GM23338 (cell line): Measurements from ENCODE around the gene CYSRT1. TPM values are rescaled to one million over a fixed set of nuclear protein-coding genes. Genes with fewer than 3 reads are reported as not detected.

Experiments
- ATAC-seq: fragments of 200-7000 bp; cut with Tn5 transposase; 3 replicates; pipeline ENCODE4 v1.9.1; 2020
- DNase-seq: peaks from one replicate; pipeline ENCODE4 v3.0.0-alpha.2; 2015; ENCODE audit warnings: low spot score
- H2AFZ ChIP-seq: fragments of 200-600 bp; sonication (generic); 2 replicates; pipeline ENCODE4 v1.8.0; 2016; ENCODE audit warnings: antibody characterized with exemption, mild to moderate bottlenecking, moderate library complexity
- H3F3A ChIP-seq: fragments of 200-600 bp; sonication (generic); replicated peaks from 2 replicates; pipeline ENCODE4 v1.8.0; 2017; ENCODE audit warnings: antibody characterized with exemption, mixed run types, low read depth
- H3K27ac ChIP-seq: fragments of 200-600 bp; sonication (generic); 2 replicates; pipeline ENCODE4 v1.6.1; 2016; ENCODE audit warnings: low read depth
- H3K27me3 ChIP-seq: fragments of 200-600 bp; sonication (generic); 2 replicates; pipeline ENCODE4 v1.8.0; 2016; ENCODE audit warnings: mild to moderate bottlenecking, mixed run types, moderate library complexity; ENCODE audit not compliant: insufficient read depth
- H3K36me3 ChIP-seq: fragments of 200-600 bp; sonication (generic); 2 replicates; pipeline ENCODE4 v1.8.0; 2016; ENCODE audit warnings: mild to moderate bottlenecking; ENCODE audit not compliant: insufficient read depth
- H3K4me1 ChIP-seq: fragments of 200-600 bp; sonication (generic); 2 replicates; pipeline ENCODE4 v1.8.0; 2016; ENCODE audit warnings: mild to moderate bottlenecking, moderate library complexity; ENCODE audit not compliant: insufficient read depth
- H3K4me2 ChIP-seq: fragments of 200-600 bp; sonication (generic); 2 replicates; pipeline ENCODE4 v1.7.1; 2017; ENCODE audit warnings: mixed run types
- H3K4me3 ChIP-seq: fragments of 200-600 bp; sonication (generic); 2 replicates; pipeline ENCODE4 v1.6.1; 2016; ENCODE audit warnings: mixed run types
- H3K79me2 ChIP-seq: fragments of 200-600 bp; sonication (generic); replicated peaks from 2 replicates; pipeline ENCODE4 v1.8.0; 2017; ENCODE audit warnings: mild to moderate bottlenecking; ENCODE audit not compliant: insufficient read depth
- H3K9me2 ChIP-seq: fragments of 200-600 bp; sonication (generic); 2 replicates; pipeline ENCODE4 v1.8.0; 2017; ENCODE audit not compliant: insufficient read depth
- H4K20me1 ChIP-seq: fragments of 200-600 bp; sonication (generic); replicated peaks from 2 replicates; pipeline ENCODE4 v1.8.0; 2017; ENCODE audit warnings: mild to moderate bottlenecking; ENCODE audit not compliant: insufficient read depth
- H3K27ac Mint-ChIP-seq: 2 replicates; pipeline ENCODE4 v1.8.0; 2020; ENCODE audit warnings: inconsistent platforms, mild to moderate bottlenecking, moderate library complexity, mixed read lengths
- H3K27me3 Mint-ChIP-seq: 3 replicates; pipeline ENCODE4 v1.8.0; 2022; ENCODE audit warnings: low read depth, mild to moderate bottlenecking, moderate library complexity, mixed read lengths, inconsistent platforms; ENCODE audit not compliant: insufficient read depth, poor library complexity
- H3K36me3 Mint-ChIP-seq: 3 replicates; pipeline ENCODE4 v1.8.0; 2021; ENCODE audit warnings: low read depth, mild to moderate bottlenecking, inconsistent platforms, moderate library complexity, mixed read lengths
- H3K4me1 Mint-ChIP-seq: 3 replicates; pipeline ENCODE4 v1.8.0; 2020; ENCODE audit warnings: mild to moderate bottlenecking, inconsistent platforms, mixed read lengths
- H3K4me3 Mint-ChIP-seq: 3 replicates; pipeline ENCODE4 v1.8.0; 2021; ENCODE audit warnings: moderate library complexity, mild to moderate bottlenecking, inconsistent platforms, mixed read lengths
- H3K9me3 Mint-ChIP-seq: 3 replicates; pipeline ENCODE4 v1.8.0; 2020; ENCODE audit warnings: moderate library complexity, mild to moderate bottlenecking, inconsistent platforms, mixed read lengths
- CTCF ChIP-seq, 2 experiments: fragments of 200-600 bp in 1 of 2; sonication (generic) in 1 of 2; conservative IDR thresholded peaks; 2 replicates each; pipeline versions ENCODE4 v1.5.1 to v1.6.1; 2016 to 2017; ENCODE audit warnings: antibody characterized with exemption in 2 of 2, low read depth in 2 of 2, mild to moderate bottlenecking in 2 of 2, moderate library complexity in 1 of 2
- ETS1 ChIP-seq: IDR thresholded peaks from 2 replicates; pipeline ENCODE4 v1.6.1; 2016; ENCODE audit warnings: antibody characterized with exemption
- EZH2 ChIP-seq: fragments of 200-600 bp; sonication (generic); IDR thresholded peaks from one replicate; pipeline ENCODE4 v1.8.0; 2017; ENCODE audit warnings: antibody characterized with exemption, mild to moderate bottlenecking, low read depth; ENCODE audit not compliant: unreplicated experiment
- EZH2phosphoT487 ChIP-seq: fragments of 200-600 bp; sonication (generic); IDR thresholded peaks from one replicate; pipeline ENCODE4 v1.8.1; 2018; ENCODE audit warnings: antibody characterized with exemption; ENCODE audit not compliant: unreplicated experiment
- JUNB ChIP-seq: IDR thresholded peaks from one replicate; pipeline ENCODE4 v1.6.1; 2016; ENCODE audit warnings: antibody characterized with exemption; ENCODE audit not compliant: unreplicated experiment
- POLR2AphosphoS5 ChIP-seq: IDR thresholded peaks from 2 replicates; pipeline ENCODE4 v1.6.1; 2016; ENCODE audit warnings: antibody characterized with exemption, low read depth
- ZNF114 ChIP-seq: fragments of 250-450 bp; sonication (Bioruptor Pico); IDR thresholded peaks from 2 replicates; pipeline ENCODE4 v1.5.0; 2020; ENCODE audit warnings: mild to moderate bottlenecking, moderate library complexity
- ZNF331 ChIP-seq: fragments of 250-450 bp; sonication (Bioruptor Pico); IDR thresholded peaks from 2 replicates; pipeline ENCODE4 v1.5.0; 2020; ENCODE audit warnings: low read depth, mild to moderate bottlenecking, moderate library complexity
- polyA plus RNA-seq: library from polyadenylated mRNA; unstranded; fragments of >200 nt; fragmentation: Nextera tagmentation; extraction: Ambion mirVana; gene quantifications from 2 replicates; pipeline ENCODE4 v1.2.1, GENCODE V29; 2016
- total RNA-seq: library from RNA; depleted of rRNA; stranded (reverse); fragments of >200 nt; shearing (Covaris generic); gene quantifications from 2 replicates; pipeline ENCODE4 v1.2.3, GENCODE V29; 2014

CYSRT1 gene
- total and polyA plus RNA-seq, 2 experiments from 2014 or later, result 2.0 to 3.2 TPM

GRCh38 chr9:137224830-137225694 lies at the start of gene CYSRT1 (continued):
- no peak for TF ChIP-seq EZH2phosphoT487

GRCh38 chr9:137175345-137175961 lies 49.5 kb upstream of the CYSRT1 start:
- no peak overlapping the region for H3K27ac ChIP-seq
- H2AFZ ChIP-seq, result no peak overlapping the region
- Mint-ChIP-seq H3K9me3 (no peaks in the 10 kb centered on the region), H3K27ac (no peak overlapping the region), H3K4me3 (no peak overlapping the region), H3K27me3 (peaks cover 17% of the 10 kb centered on the region), H3K36me3 (peaks cover 4% of the 10 kb centered on the region; the same call in 1 of the 3 replicates), H3K4me1 (peaks cover 2% of the 10 kb centered on the region)
- peak; percentile 61 for DNase-seq
- H3K27me3 ChIP-seq, result peaks cover 12% of the 10 kb centered on the region
- no peaks in the 10 kb centered on the region for H3K4me1 ChIP-seq
- H3K36me3 ChIP-seq, result no peaks in the 10 kb centered on the region
- H3K79me2 ChIP-seq, result no peaks in the 10 kb centered on the region
- TF ChIP-seq ZNF331 (CRISPR knock-in tag), result no peak
- TF ChIP-seq JUNB, result no peak
- peak; percentile 34 to 82 for TF ChIP-seq CTCF (conservative IDR thresholded peaks at IDR 0.05; ENCODE audit: low read depth in 2 of 2)
- no peak for TF ChIP-seq POLR2AphosphoS5
- H3K4me3 ChIP-seq, result no peak overlapping the region
- H3K4me2 ChIP-seq, result no peak overlapping the region
- peaks cover 7% of the 10 kb centered on the region; the same call in 1 of the 2 replicates for H3F3A ChIP-seq
- no peaks in the 10 kb centered on the region for H4K20me1 ChIP-seq
- H3K9me2 ChIP-seq, result no peaks in the 10 kb centered on the region
- peak; percentile 74 for ATAC-seq

GRCh38 chr9:137176302-137177182 lies 48.4 kb upstream of the CYSRT1 start:
- peaks cover 7% of the 10 kb centered on the region; the same call in 1 of the 2 replicates for H3F3A ChIP-seq
- H3K4me1 ChIP-seq, result no peaks in the 10 kb centered on the region
- no peak overlapping the region for H3K27ac Mint-ChIP-seq
- no peaks in the 10 kb centered on the region for H3K79me2 ChIP-seq
- H3K4me3 ChIP-seq, result no peak overlapping the region
- peaks cover 8% of the 10 kb centered on the region for H3K27me3 Mint-ChIP-seq
- peak; percentile 70 for DNase-seq
- H3K4me2 ChIP-seq, result no peak overlapping the region
- H2AFZ ChIP-seq, result no peak overlapping the region
- no peaks in the 10 kb centered on the region for H3K36me3 ChIP-seq
- ATAC-seq, result peak; percentile 67
- H3K36me3 Mint-ChIP-seq, result peaks cover 4% of the 10 kb centered on the region; the same call in 1 of the 3 replicates
- H3K9me2 ChIP-seq, result no peaks in the 10 kb centered on the region
- no peak overlapping the region for H3K4me3 Mint-ChIP-seq
- peaks cover 1% of the 10 kb centered on the region; the same call in 1 of the 2 replicates for H3K27me3 ChIP-seq
- no peaks in the 10 kb centered on the region; the same call in 1 of the 3 replicates for H3K4me1 Mint-ChIP-seq
- H3K27ac ChIP-seq, result no peak overlapping the region
- no peaks in the 10 kb centered on the region for H4K20me1 ChIP-seq
- no peaks in the 10 kb centered on the region for H3K9me3 Mint-ChIP-seq
- no peak for TF ChIP-seq EZH2
- no peak for TF ChIP-seq ZNF331 (CRISPR knock-in tag)
- no peak for TF ChIP-seq ZNF114
- TF ChIP-seq POLR2AphosphoS5, result 0 out of 2 replicates have a peak, but pooled peaks have one; percentile 23
- no peak for TF ChIP-seq ETS1
